B cell (primary cell): ENCODE data around the gene SELENOS. TPM values are rescaled to one million over a fixed set of nuclear protein-coding genes. Genes with fewer than 3 reads are reported as not detected.

Experiments used
- ATAC-seq: fragments of 200-7000 bp; cut with Tn5 transposase; one replicate; pipeline ENCODE4 v1.10.0; 2021; ENCODE audit warnings: low read depth, mild to moderate bottlenecking, moderate number of reproducible peaks, moderate library complexity
- CTCF ChIA-PET: fragments of 350-600 bp; sonication (Branson Sonifier 250); formaldehyde crosslinking; loops from one replicate; lab custom pipeline; 2021; ENCODE audit warnings: antibody characterized with exemption, inconsistent platforms; lab: Charles Lee
- POLR2A ChIA-PET: fragments of 350-600 bp; sonication (Branson Sonifier 250); formaldehyde crosslinking; loops from one replicate; lab custom pipeline; 2021; ENCODE audit warnings: antibody characterized with exemption; lab: Charles Lee
- DNase-seq: peaks from one replicate; pipeline ENCODE4 v3.0.0; 2013
- H2AFZ ChIP-seq: 2 replicates; pipeline ENCODE4 v1.6.1; 2012; ENCODE audit warnings: mild to moderate bottlenecking, low read depth, low read length; ENCODE audit not compliant: insufficient read depth, poor library complexity, severe bottlenecking
- H3K27ac ChIP-seq, 2 donors: 1 replicate in 1 of 2; 2 replicates in 1 of 2; pipeline ENCODE4 v1.5.1; 2012 to 2013; ENCODE audit warnings: low read length in 2 of 2, mild to moderate bottlenecking in 2 of 2, moderate library complexity in 1 of 2
- H3K27me3 ChIP-seq, 4 experiments: fragments of 200-600 bp in 1 of 4; sonication (generic) in 1 of 4; replicated peaks in 1 of 4; 1 replicate in 2 of 4; 2 replicates in 2 of 4; pipeline versions ENCODE4 v1.6.1 to v1.7.0; 2013 to 2016; ENCODE audit warnings: low read length in 3 of 4, mild to moderate bottlenecking in 2 of 4, mixed read lengths in 1 of 4, moderate library complexity in 1 of 4; ENCODE audit not compliant: insufficient read depth in 4 of 4, control insufficient read depth in 3 of 4; ENCODE audit errors: control extremely low read depth in 1 of 4
- H3K36me3 ChIP-seq, 2 experiments: replicated peaks in 1 of 2; 1 replicate in 1 of 2; 2 replicates in 1 of 2; pipeline versions ENCODE4 v1.6.1 to v1.7.1; 2013; ENCODE audit warnings: low read length in 1 of 2; ENCODE audit not compliant: insufficient read depth in 2 of 2, control insufficient read depth in 1 of 2; ENCODE audit errors: control extremely low read depth in 1 of 2, extremely low read depth in 1 of 2
- H3K4me1 ChIP-seq, 2 donors: fragments of 200-600 bp in 1 of 2; sonication (generic) in 1 of 2; 1 replicate in 1 of 2; 2 replicates in 1 of 2; pipeline versions ENCODE4 v1.5.1 to v1.6.1; 2013 to 2017; ENCODE audit warnings: low read length in 2 of 2; ENCODE audit not compliant: control insufficient read depth in 2 of 2, insufficient read depth in 2 of 2
- H3K4me2 ChIP-seq: replicated peaks from 2 replicates; pipeline ENCODE3; 2012; ENCODE audit warnings: mild to moderate bottlenecking, low read depth, low read length; ENCODE audit not compliant: poor library complexity, severe bottlenecking
- H3K4me3 ChIP-seq, 5 experiments: fragments of 200-600 bp in 1 of 5; sonication (generic) in 1 of 5; 1 replicate in 3 of 5; 2 replicates in 2 of 5; pipeline versions ENCODE4 v1.5.1 to v1.7.0; 2011 to 2016; ENCODE audit warnings: low read length in 4 of 5, mild to moderate bottlenecking in 4 of 5, low read depth in 2 of 5, control low read depth in 1 of 5, moderate library complexity in 1 of 5; ENCODE audit not compliant: insufficient read depth in 1 of 5; ENCODE audit errors: control extremely low read depth in 1 of 5, extremely low read depth in 1 of 5
- H3K79me2 ChIP-seq: fragments of 200-600 bp; sonication (generic); one replicate; pipeline ENCODE4 v1.6.0; 2016; ENCODE audit warnings: low read length; ENCODE audit not compliant: control insufficient read depth, insufficient read depth
- H3K9ac ChIP-seq: fragments of 200-600 bp; sonication (generic); 2 replicates; pipeline ENCODE4 v1.6.1; 2017; ENCODE audit warnings: mild to moderate bottlenecking, low read length, moderate library complexity
- H3K9me3 ChIP-seq, 3 donors: one replicate each; pipeline versions ENCODE4 v1.6.1 to v1.7.1; 2013; ENCODE audit warnings: low read length in 2 of 3; ENCODE audit not compliant: control insufficient read depth in 2 of 3, insufficient read depth in 1 of 3; ENCODE audit errors: control extremely low read depth in 1 of 3
- H4K20me1 ChIP-seq: 2 replicates; pipeline ENCODE4 v1.6.0; 2012; ENCODE audit warnings: mild to moderate bottlenecking, low read length; ENCODE audit not compliant: insufficient read depth, control insufficient read depth, poor library complexity, severe bottlenecking
- H3K27ac Mint-ChIP-seq: one replicate; pipeline ENCODE4 v1.8.0; 2021; ENCODE audit warnings: mixed read lengths
- H3K27me3 Mint-ChIP-seq: one replicate; pipeline ENCODE4 v1.8.0; 2021; ENCODE audit warnings: mixed read lengths
- H3K4me1 Mint-ChIP-seq: one replicate; pipeline ENCODE4 v1.8.0; 2021; ENCODE audit warnings: mixed read lengths
- H3K4me3 Mint-ChIP-seq: one replicate; pipeline ENCODE4 v1.8.0; 2021; ENCODE audit warnings: mixed read lengths
- H3K9me3 Mint-ChIP-seq: one replicate; pipeline ENCODE4 v1.8.0; 2022; ENCODE audit warnings: mixed read lengths; ENCODE audit not compliant: insufficient read depth
- CTCF ChIP-seq: fragments of 200-600 bp; IDR thresholded peaks from one replicate; pipeline ENCODE4 v1.8.0; 2022; ENCODE audit warnings: antibody characterized with exemption, mild to moderate bottlenecking
- EZH2 ChIP-seq: IDR thresholded peaks from 2 replicates; pipeline ENCODE4 v1.6.1; 2012; ENCODE audit warnings: borderline replicate concordance, low read depth, mild to moderate bottlenecking, moderate library complexity, low read length; ENCODE audit not compliant: insufficient read depth, poor library complexity, severe bottlenecking
- WGBS: methylation state at CpG from one replicate; pipeline ENCODE4 v1.1.5; 2013; ENCODE audit warnings: missing lambda C conversion rate; ENCODE audit not compliant: insufficient coverage; 5-methylcytosine and 5-hydroxymethylcytosine counted together
- intact Hi-C: fragments of 100-400 bp; cut with micrococcal nuclease; formaldehyde crosslinking; loops from one replicate; pipeline ENCODE4 v1.10.0; 2022
- polyA plus RNA-seq: library from polyadenylated mRNA; depleted of rRNA; stranded (reverse); fragments of >200 nt; gene quantifications from 2 replicates; pipeline ENCODE4 v1.2.3, GENCODE V29; 2012
- total RNA-seq, 2 donors: library from RNA; stranded (reverse); fragments of 120-200 nt in 1 of 2; gene quantifications; 1 replicate in 1 of 2; 2 replicates in 1 of 2; pipeline versions ENCODE4 v1.2.3 to v1.2.4, GENCODE V29; 2013 to 2022

SELENOS gene
- total and polyA plus RNA-seq, 2 donors (not counting 1 experiment from before 2014, with no cell fraction given): 14.2 to 26.8 TPM

- ChIA-PET CTCF (interaction anchor here (1.1 to 9.3 kb wide), 7 partner anchors 10 to 334 kb away, joined by 3 to 138 read pairs (median 9); no protein-coding TSS in a partner anchor), POLR2A (interaction anchor here (1.8 kb wide), 1 partner anchor 334 kb away, joined by 4 read pairs; the partner anchor contains the start of gene LRRK1)
- Histone ChIP-seq H3K4me2 (peak overlapping the region; percentile 75), H3K27me3 (peaks cover 0 to 4% (median 0%) of the 10 kb centered on the region in 4 experiments), H3K79me2 (peaks cover 43% of the 10 kb centered on the region), H4K20me1 (peaks cover 14% of the 10 kb centered on the region), H3K27ac (peak overlapping the region; percentile 30 to 53), H2AFZ (peak overlapping the region; percentile 89), H3K36me3 (no peaks in the 10 kb centered on the region), H3K4me1 (peaks cover 23 to 24% of the 10 kb centered on the region in 2 donors), H3K9me3 (no peaks in the 10 kb centered on the region), H3K9ac (peak overlapping the region; percentile 73), H3K4me3 (peak overlapping the region; percentile 49 to 81 (median 73))
- no peaks in the 10 kb centered on the region for H3K9me3 Mint-ChIP-seq
- peak overlapping the region; percentile 97 for H3K27ac Mint-ChIP-seq
- DNase-seq (no peak), ATAC-seq (no peak)
- no peak for TF ChIP-seq CTCF
- TF ChIP-seq EZH2: no peak
- intact Hi-C loops: loop anchor here (1.0 to 2.0 kb wide), 6 partner anchors 11 to 334 kb away; partner anchors contain the start of genes LRRK1 and SELENOS
- peak overlapping the region; percentile 93 for H3K4me3 Mint-ChIP-seq
- peaks cover 24% of the 10 kb centered on the region for H3K4me1 Mint-ChIP-seq
- WGBS: no CpG with 5 or more reads among the region's 3 CpGs
- no peaks in the 10 kb centered on the region for H3K27me3 Mint-ChIP-seq
These were observed 24.4 kb downstream of the SELENOS start for GRCh38 chr15:101252836-101253235.
